Fibroblast of lung (primary cell): ENCODE results near the gene PTPN20. TPM values are rescaled to one million over a fixed set of nuclear protein-coding genes. Genes with fewer than 3 reads are reported as not detected.

Source experiments
- DNase-seq, 2 donors: peaks; one replicate each; pipeline versions ENCODE4 v3.0.0 to v3.0.0-alpha.2; 2010; ENCODE audit warnings: low read depth in 2 of 2
- H2AFZ ChIP-seq: 2 replicates; pipeline ENCODE4 v1.5.1; 2012; ENCODE audit warnings: low read length, control low read depth, inconsistent platforms
- H3K27ac ChIP-seq: 2 replicates; pipeline ENCODE4 v1.5.1; 2011; ENCODE audit warnings: low read length, control low read depth; ENCODE audit not compliant: insufficient read depth
- H3K27me3 ChIP-seq: 2 replicates; pipeline ENCODE4 v1.5.1; 2011; ENCODE audit warnings: mild to moderate bottlenecking, low read length; ENCODE audit not compliant: control insufficient read depth, insufficient read depth
- H3K36me3 ChIP-seq: 2 replicates; pipeline ENCODE4 v1.5.1; 2011; ENCODE audit warnings: low read length; ENCODE audit not compliant: control insufficient read depth, insufficient read depth
- H3K4me1 ChIP-seq: 2 replicates; pipeline ENCODE4 v1.5.1; 2011; ENCODE audit warnings: low read length; ENCODE audit not compliant: control insufficient read depth, insufficient read depth; ENCODE audit errors: extremely low read depth
- H3K4me2 ChIP-seq: 2 replicates; pipeline ENCODE4 v1.5.1; 2011; ENCODE audit warnings: low read length, control low read depth; ENCODE audit not compliant: insufficient read depth; ENCODE audit errors: extremely low read depth
- H3K4me3 ChIP-seq, 4 experiments: fragments of 200-600 bp in 1 of 4; sonication (generic) in 1 of 4; replicated peaks in 1 of 4; 2 replicates each; pipeline ENCODE4 v1.5.1; 2011 to 2016; ENCODE audit warnings: low read length in 4 of 4, low read depth in 3 of 4, mild to moderate bottlenecking in 3 of 4, control low read depth in 2 of 4, inconsistent platforms in 1 of 4, mixed read lengths in 1 of 4; ENCODE audit not compliant: insufficient read depth in 1 of 4; ENCODE audit errors: control extremely low read depth in 1 of 4
- H3K79me2 ChIP-seq: 2 replicates; pipeline ENCODE4 v1.5.1; 2012; ENCODE audit warnings: mild to moderate bottlenecking, low read length, inconsistent platforms; ENCODE audit not compliant: control insufficient read depth, insufficient read depth
- H3K9ac ChIP-seq: 2 replicates; pipeline ENCODE4 v1.5.1; 2011; ENCODE audit warnings: mild to moderate bottlenecking, low read length, control low read depth; ENCODE audit not compliant: insufficient read depth
- H3K9me3 ChIP-seq: 2 replicates; pipeline ENCODE4 v1.5.1; 2012; ENCODE audit warnings: low read depth, low read length; ENCODE audit not compliant: control insufficient read depth, insufficient read depth
- H4K20me1 ChIP-seq: 2 replicates; pipeline ENCODE4 v1.5.1; 2011; ENCODE audit warnings: low read length; ENCODE audit not compliant: control insufficient read depth, insufficient read depth; ENCODE audit errors: extremely low read depth
- CTCF ChIP-seq, 2 donors: IDR thresholded peaks in 1 of 2; conservative IDR thresholded peaks in 1 of 2; 1 replicate in 1 of 2; 2 replicates in 1 of 2; pipeline ENCODE4 v1.5.1; 2011 to 2012; ENCODE audit warnings: low read length in 2 of 2, control low read depth in 1 of 2, inconsistent platforms in 1 of 2, low read depth in 1 of 2, mild to moderate bottlenecking in 1 of 2
- EZH2 ChIP-seq: IDR thresholded peaks from 2 replicates; pipeline ENCODE4 v1.5.1; 2012; ENCODE audit warnings: low read length, control low read depth, mild to moderate bottlenecking; ENCODE audit errors: missing control alignments
- polyA plus RNA-seq, 2 donors: library from polyadenylated mRNA; depleted of rRNA in 1 of 2; stranded (reverse) in 1 of 2; unstranded in 1 of 2; fragments of >200 nt; gene quantifications; 2 replicates each; pipeline ENCODE4 v1.2.1, GENCODE V29; 2011 to 2012; ENCODE audit warnings: missing spikeins in 1 of 2
- total RNA-seq: library from RNA; depleted of rRNA; stranded (reverse); fragments of >200 nt; gene quantifications from 2 replicates; pipeline ENCODE4 v1.2.1, GENCODE V29; 2014

PTPN20 gene
- total and polyA plus RNA-seq, 2 donors (not counting 1 experiment from before 2014, with no cell fraction given), result 0.23 to 0.33 TPM

GRCh38 chr10:46998192-46998591 is 87.0 kb downstream of the PTPN20 start:
- no peak overlapping the region for H3K27ac ChIP-seq
- H3K9ac ChIP-seq, result no peak overlapping the region
- H3K4me1 ChIP-seq, result no peaks in the 10 kb centered on the region
- H3K4me2 ChIP-seq, result no peak overlapping the region
- H3K79me2 ChIP-seq, result no peaks in the 10 kb centered on the region
- no peak for DNase-seq
- no peak overlapping the region for H2AFZ ChIP-seq
- H3K4me3 ChIP-seq, result no peak overlapping the region
- H4K20me1 ChIP-seq, result no peaks in the 10 kb centered on the region
- no peaks in the 10 kb centered on the region for H3K27me3 ChIP-seq
- no peaks in the 10 kb centered on the region for H3K9me3 ChIP-seq
- no peaks in the 10 kb centered on the region for H3K36me3 ChIP-seq
- TF ChIP-seq CTCF (conservative IDR thresholded peaks at IDR 0.05 in 1 of 2, IDR thresholded peaks at IDR 0.05 in 1 of 2; ENCODE audit: low read depth in 1 of 2, low read length in 2 of 2) (no peak), EZH2 (no peak)

- H3K4me3 ChIP-seq, result no peak overlapping the region
- H3K4me2 ChIP-seq, result no peak overlapping the region
- H3K4me1 ChIP-seq, result no peaks in the 10 kb centered on the region
- no peaks in the 10 kb centered on the region for H3K27me3 ChIP-seq
- no peaks in the 10 kb centered on the region for H3K9me3 ChIP-seq
- TF ChIP-seq EZH2, result no peak
- TF ChIP-seq CTCF (conservative IDR thresholded peaks at IDR 0.05 in 1 of 2, IDR thresholded peaks at IDR 0.05 in 1 of 2; ENCODE audit: low read depth in 1 of 2, low read length in 2 of 2), result no peak
- no peaks in the 10 kb centered on the region for H4K20me1 ChIP-seq
- H2AFZ ChIP-seq, result no peak overlapping the region
- no peak for DNase-seq
- H3K9ac ChIP-seq, result no peak overlapping the region
- H3K79me2 ChIP-seq, result no peaks in the 10 kb centered on the region
- no peak overlapping the region for H3K27ac ChIP-seq
- no peaks in the 10 kb centered on the region for H3K36me3 ChIP-seq
These were observed 87.4 kb downstream of the PTPN20 start for GRCh38 chr10:46998595-46998994.

GRCh38 chr10:46999217-46999616 is 88.0 kb downstream of the PTPN20 start:
- H3K36me3 ChIP-seq, result no peaks in the 10 kb centered on the region
- no peak overlapping the region for H3K27ac ChIP-seq
- H3K79me2 ChIP-seq, result no peaks in the 10 kb centered on the region
- no peak overlapping the region for H2AFZ ChIP-seq
- no peak for DNase-seq
- TF ChIP-seq CTCF (conservative IDR thresholded peaks at IDR 0.05 in 1 of 2, IDR thresholded peaks at IDR 0.05 in 1 of 2; ENCODE audit: low read depth in 1 of 2, low read length in 2 of 2), result no peak
- no peak overlapping the region for H3K9ac ChIP-seq
- H4K20me1 ChIP-seq, result no peaks in the 10 kb centered on the region
- H3K4me2 ChIP-seq, result no peak overlapping the region
- H3K4me3 ChIP-seq, result no peak overlapping the region
- H3K27me3 ChIP-seq, result no peaks in the 10 kb centered on the region
- no peaks in the 10 kb centered on the region for H3K9me3 ChIP-seq
- no peaks in the 10 kb centered on the region for H3K4me1 ChIP-seq
